ENCODE data around the gene ARL15.
A peak's percentile ranks its signal among the peaks of the same experiment; 100 is the strongest.

The ARL15 gene

DNA sequence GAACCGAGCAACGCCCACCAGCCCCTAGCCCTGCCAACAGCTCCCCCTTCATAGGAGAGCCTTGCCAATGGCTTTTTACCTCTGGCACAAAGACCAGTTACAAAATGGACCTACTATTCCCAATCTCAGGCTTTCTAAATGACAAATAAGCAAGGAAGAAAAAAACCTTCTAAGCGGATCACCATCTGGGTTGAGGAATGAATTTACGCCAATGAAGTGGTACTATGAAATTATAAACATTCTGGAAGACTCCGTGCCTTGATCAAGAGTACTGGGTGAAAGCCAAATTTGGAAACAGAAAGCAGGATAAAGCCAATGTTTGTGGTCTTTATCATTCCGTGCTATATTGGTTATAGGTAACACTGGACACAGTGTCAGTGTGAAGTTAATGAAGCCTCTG is 378.0 kb downstream of the ARL15 start:
- no peak overlapping the region for H3K4me3 ChIP-seq (replicated peaks; ENCODE audit: low read depth, low read length)
- TF ChIP-seq, protein P1, sequence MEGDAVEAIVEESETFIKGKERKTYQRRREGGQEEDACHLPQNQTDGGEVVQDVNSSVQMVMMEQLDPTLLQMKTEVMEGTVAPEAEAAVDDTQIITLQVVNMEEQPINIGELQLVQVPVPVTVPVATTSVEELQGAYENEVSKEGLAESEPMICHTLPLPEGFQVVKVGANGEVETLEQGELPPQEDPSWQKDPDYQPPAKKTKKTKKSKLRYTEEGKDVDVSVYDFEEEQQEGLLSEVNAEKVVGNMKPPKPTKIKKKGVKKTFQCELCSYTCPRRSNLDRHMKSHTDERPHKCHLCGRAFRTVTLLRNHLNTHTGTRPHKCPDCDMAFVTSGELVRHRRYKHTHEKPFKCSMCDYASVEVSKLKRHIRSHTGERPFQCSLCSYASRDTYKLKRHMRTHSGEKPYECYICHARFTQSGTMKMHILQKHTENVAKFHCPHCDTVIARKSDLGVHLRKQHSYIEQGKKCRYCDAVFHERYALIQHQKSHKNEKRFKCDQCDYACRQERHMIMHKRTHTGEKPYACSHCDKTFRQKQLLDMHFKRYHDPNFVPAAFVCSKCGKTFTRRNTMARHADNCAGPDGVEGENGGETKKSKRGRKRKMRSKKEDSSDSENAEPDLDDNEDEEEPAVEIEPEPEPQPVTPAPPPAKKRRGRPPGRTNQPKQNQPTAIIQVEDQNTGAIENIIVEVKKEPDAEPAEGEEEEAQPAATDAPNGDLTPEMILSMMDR (IDR thresholded peaks at IDR 0.05; ENCODE audit: low read length, missing control alignments), result no peak
- no peak for DNase-seq (ENCODE audit: low read depth)

DNA sequence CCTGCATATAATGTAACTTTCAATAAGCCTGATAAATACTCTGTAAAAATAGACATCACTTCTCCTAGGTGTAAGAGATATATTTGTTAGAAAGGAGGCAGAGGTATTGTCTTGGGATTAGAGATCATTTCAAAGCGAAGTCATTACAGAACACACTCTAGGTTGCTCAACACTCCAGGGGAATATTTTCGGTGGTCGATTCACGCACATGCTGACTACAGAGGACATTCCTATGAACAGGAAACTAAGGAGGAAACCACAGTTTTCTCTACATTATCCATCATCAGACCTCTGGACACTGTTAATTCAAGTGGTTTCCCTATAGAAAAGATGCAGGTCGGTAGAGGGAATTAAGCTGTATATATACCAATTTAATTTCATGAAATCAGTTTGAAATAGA is 379.9 kb downstream of the ARL15 start:
- TF ChIP-seq, protein P1 (IDR thresholded peaks at IDR 0.05; ENCODE audit: low read length, missing control alignments), result no peak
- no peak overlapping the region for H3K4me3 ChIP-seq (replicated peaks; ENCODE audit: low read depth, low read length)
- peak; percentile 76 for DNase-seq (ENCODE audit: low read depth)

DNA sequence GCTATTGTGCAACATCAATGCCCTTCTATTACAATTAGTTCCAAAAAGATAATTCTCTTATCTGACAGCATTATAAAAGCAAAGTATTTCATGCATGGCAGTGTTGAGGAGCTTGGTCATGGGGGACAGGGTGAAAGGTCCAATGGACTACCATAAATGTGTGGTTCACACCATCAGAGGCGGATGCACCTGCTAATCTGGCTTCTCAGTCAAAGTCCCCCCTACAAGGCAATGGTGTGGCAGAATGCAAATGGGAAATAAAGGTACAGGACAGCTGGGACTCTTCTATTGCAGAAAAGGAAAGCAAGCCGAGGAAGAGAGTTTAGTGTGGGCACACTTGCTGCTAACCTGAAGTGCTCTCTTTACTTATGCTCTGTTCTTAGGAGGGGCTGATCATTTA is 380.8 kb downstream of the ARL15 start:
- TF ChIP-seq, protein P1 (IDR thresholded peaks at IDR 0.05; ENCODE audit: low read length, missing control alignments), result no peak
- no peak for DNase-seq (ENCODE audit: low read depth)
- H3K4me3 ChIP-seq (replicated peaks; ENCODE audit: low read depth, low read length), result no peak overlapping the region

DNA sequence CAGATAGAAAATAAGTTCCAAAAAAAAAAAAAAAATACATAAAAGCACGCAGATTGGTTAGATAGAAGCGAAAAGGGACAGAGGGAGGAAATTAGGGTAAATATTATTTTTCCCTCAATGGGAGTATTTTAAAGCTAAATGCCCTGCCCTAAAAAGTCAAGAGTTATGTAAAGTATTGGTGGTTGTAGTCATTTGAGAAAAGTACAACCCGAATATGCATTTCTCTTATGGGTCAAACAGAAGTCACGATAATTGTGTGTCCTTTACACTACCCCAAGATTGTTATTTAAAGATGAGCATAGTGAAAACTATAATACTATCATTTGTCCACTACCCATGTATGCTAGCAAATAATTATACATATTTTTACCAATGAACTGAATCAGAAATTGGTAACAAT is 381.2 kb downstream of the ARL15 start:
- H3K4me3 ChIP-seq (replicated peaks; ENCODE audit: low read depth, low read length), result no peak overlapping the region
- TF ChIP-seq, protein P1 (IDR thresholded peaks at IDR 0.05; ENCODE audit: low read length, missing control alignments), result no peak
- DNase-seq (ENCODE audit: low read depth), result no peak

DNA sequence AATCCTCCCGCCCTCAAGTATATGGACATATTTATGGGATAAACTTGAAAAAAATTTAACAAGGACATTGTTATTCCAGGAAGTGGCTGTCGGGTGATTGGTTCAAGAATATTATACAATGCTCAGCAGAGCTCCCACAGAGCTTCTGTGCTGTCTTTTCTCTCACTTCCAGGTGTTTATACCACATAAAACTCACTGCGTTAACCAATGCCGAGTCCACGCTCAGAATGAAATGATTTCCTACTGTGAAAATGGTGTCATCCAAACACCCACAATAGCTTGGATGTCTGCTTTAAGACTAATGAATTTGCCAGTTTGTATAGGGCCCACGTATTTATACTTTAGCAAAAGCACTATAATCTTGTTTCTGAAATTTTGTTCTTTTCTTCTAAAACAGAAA is 381.7 kb downstream of the ARL15 start:
- TF ChIP-seq, protein P1 (IDR thresholded peaks at IDR 0.05; ENCODE audit: low read length, missing control alignments), result no peak
- H3K4me3 ChIP-seq (replicated peaks; ENCODE audit: low read depth, low read length), result no peak overlapping the region
- no peak for DNase-seq (ENCODE audit: low read depth)

DNA sequence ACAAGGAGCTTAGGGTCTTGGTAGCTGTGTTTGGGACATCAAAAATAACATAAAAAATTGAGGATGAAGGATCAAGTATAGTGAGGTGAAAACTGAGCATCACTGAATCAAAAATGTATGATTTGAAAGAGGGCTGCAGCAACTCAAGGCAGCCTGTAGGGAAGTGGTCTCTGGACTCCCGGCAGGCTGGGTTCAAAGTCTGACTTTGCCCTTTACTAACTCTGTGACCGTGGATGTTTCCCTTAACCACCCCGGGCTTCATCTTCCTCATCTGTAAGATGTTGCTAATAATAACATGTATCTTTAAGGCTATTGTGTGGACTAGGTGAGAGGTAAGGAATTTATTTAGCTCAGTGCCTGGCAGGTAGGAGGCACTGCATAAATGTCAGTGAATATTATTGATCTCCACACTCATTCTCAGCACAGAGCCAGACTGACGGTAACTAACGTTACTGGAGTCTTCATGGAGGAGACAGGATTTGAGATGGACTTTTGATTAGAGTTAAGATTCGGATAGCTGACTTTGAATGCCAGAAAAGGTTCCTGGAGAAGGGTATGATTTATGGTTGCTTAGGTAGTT is 382.6 kb downstream of the ARL15 start:
- no peak for DNase-seq (ENCODE audit: low read depth)
- H3K4me3 ChIP-seq (replicated peaks; ENCODE audit: low read depth, low read length), result no peak overlapping the region
- TF ChIP-seq, protein P1 (IDR thresholded peaks at IDR 0.05; ENCODE audit: low read length, missing control alignments), result no peak

DNA sequence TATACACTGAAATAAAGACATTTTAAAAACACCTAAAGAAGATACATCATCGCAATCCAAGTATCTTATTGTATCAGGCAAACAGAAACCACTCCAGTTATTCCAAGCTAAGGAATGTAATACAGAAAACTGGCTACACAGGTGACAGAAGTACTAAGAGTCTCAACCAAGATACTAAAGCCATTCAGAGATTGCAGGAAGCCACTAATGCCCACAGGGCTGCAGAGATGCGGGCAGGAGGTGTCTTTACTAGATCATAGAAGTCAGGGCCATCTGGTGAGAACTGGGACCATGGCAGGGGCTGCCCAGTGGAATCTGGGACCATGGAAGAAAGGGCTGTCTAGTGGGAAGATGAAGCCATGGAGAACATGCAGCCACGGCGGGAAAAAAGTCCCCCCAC is 384.3 kb downstream of the ARL15 start:
- no peak overlapping the region for H3K4me3 ChIP-seq (replicated peaks; ENCODE audit: low read depth, low read length)
- DNase-seq (ENCODE audit: low read depth), result no peak
- TF ChIP-seq, protein P1 (IDR thresholded peaks at IDR 0.05; ENCODE audit: low read length, missing control alignments), result no peak

All from fibroblast of pulmonary artery (primary cell).